ENCODE data around the gene MROH2A.

The MROH2A gene

GRCh38 chr2:233882353-233882752 lies 104.2 kb downstream of the MROH2A start:
- Histone ChIP-seq H3K27ac (ENCODE audit: extremely low read depth, low read depth, low read length) (no peak overlapping the region), H3K4me1 (ENCODE audit: control insufficient read depth, insufficient read depth, low read length) (no peaks in the 10 kb centered on the region), H3K9me3 (ENCODE audit: control insufficient read depth, insufficient read depth, low read depth, low read length) (no peaks in the 10 kb centered on the region), H3K4me3 (ENCODE audit: low read depth, low read length) (no peak overlapping the region), H3K36me3 (ENCODE audit: control insufficient read depth in 2 of 2, insufficient read depth in 1 of 2, low read length in 2 of 2) (no peaks in the 10 kb centered on the region)
- POLR2A ChIA-PET = no interaction called here
- TF ChIP-seq SETDB1 (IDR thresholded peaks at IDR 0.05; ENCODE audit: insufficient read length, low read length) (peak; percentile 86), ZNF140 (tag by site-specific recombination; IDR thresholded peaks at IDR 0.05) (no peak), ZNF133 (tag by site-specific recombination; IDR thresholded peaks at IDR 0.05) (peak; percentile 92), TRIM28 (IDR thresholded peaks at IDR 0.05; ENCODE audit: borderline replicate concordance, low read length) (0 out of 2 replicates have a peak, but pooled peaks have one; percentile 46)
- CTCF ChIA-PET = no interaction called here

All from HEK293 (cell line).